K562 (cell line): ENCODE results near the gene CCDC138. TPM values are rescaled to one million over a fixed set of nuclear protein-coding genes. Genes with fewer than 3 reads are reported as not detected.

Experiments used
- ATAC-seq: fragments of 200-7000 bp; cut with Tn5 transposase; 3 replicates; pipeline ENCODE4 v1.9.1; 2020; ENCODE audit warnings: moderate library complexity
- BruUV-seq: library from RNA; stranded (reverse); fragments of 400-500 nt; replicated peaks from 2 replicates; lab custom pipeline; 2021; lab: Mats Ljungman, UMichigan
- CTCF ChIA-PET: fragments of 300-600 bp; formaldehyde crosslinking; extraction: SDS; loops from one replicate; lab custom pipeline; 2021; ENCODE audit warnings: low intra/inter-chr PET ratio; lab: Yijun Ruan, JAX
- POLR2A ChIA-PET: fragments of 300-600, 350-650 bp; sonication (Branson Sonifier 250); formaldehyde crosslinking; extraction: SDS; loops from one replicate; lab custom pipeline; 2021; ENCODE audit warnings: antibody characterized with exemption, inconsistent platforms; lab: Yijun Ruan, JAX
- DNase-seq, 4 experiments: peaks; one replicate each; pipeline versions ENCODE4 v3.0.0 to v3.0.0-alpha.2; 2011 to 2018; ENCODE audit warnings: low spot score in 3 of 4, mixed read lengths in 3 of 4; ENCODE audit errors: extremely low read depth in 1 of 4
- FAIRE-seq: peaks from 2 replicates; lab custom pipeline; 2011; peaks lifted over from hg19 to GRCh38; lab: Jason Lieb, UNC
- H2AFZ ChIP-seq: 2 replicates; pipeline ENCODE4 v1.6.0; 2011; ENCODE audit warnings: low read depth, low read length, control low read depth, inconsistent platforms
- H3K27ac ChIP-seq: fragments of 200-600 bp; 3 replicates; pipeline ENCODE4 v1.8.0; 2011; ENCODE audit warnings: low read depth, mild to moderate bottlenecking, control low read depth, inconsistent platforms, low read length, moderate library complexity, mixed read lengths; ENCODE audit errors: extremely low read depth
- H3K27me3 ChIP-seq, 2 experiments: fragments of 300-600 bp in 1 of 2; 2 replicates in 1 of 2; 3 replicates in 1 of 2; pipeline versions ENCODE4 v1.6.0 to v1.8.0; 2011; ENCODE audit warnings: inconsistent platforms in 2 of 2, low read length in 2 of 2, mild to moderate bottlenecking in 1 of 2, mixed read lengths in 1 of 2, moderate library complexity in 1 of 2; ENCODE audit not compliant: control insufficient read depth in 2 of 2, insufficient read depth in 2 of 2
- H3K36me3 ChIP-seq: fragments of 300-600 bp; 3 replicates; pipeline ENCODE4 v1.8.0; 2011; ENCODE audit warnings: mild to moderate bottlenecking, low read length, inconsistent platforms; ENCODE audit not compliant: control insufficient read depth, insufficient read depth
- H3K4me1 ChIP-seq, 2 experiments: fragments of 200-600 bp in 1 of 2; replicated peaks in 1 of 2; 2 replicates in 1 of 2; 3 replicates in 1 of 2; pipeline versions ENCODE4 v1.5.1 to v1.8.0; 2011; ENCODE audit warnings: inconsistent platforms in 2 of 2, low read length in 2 of 2, mild to moderate bottlenecking in 1 of 2, mixed read lengths in 1 of 2, moderate library complexity in 1 of 2; ENCODE audit not compliant: control insufficient read depth in 2 of 2, insufficient read depth in 2 of 2
- H3K4me2 ChIP-seq: 2 replicates; pipeline ENCODE4 v1.6.1; 2011; ENCODE audit warnings: low read length, control low read depth, inconsistent platforms, mixed read lengths; ENCODE audit not compliant: insufficient read depth
- H3K4me3 ChIP-seq: fragments of 200-600 bp; sonication (generic), shearing (Covaris generic); 2 replicates; pipeline ENCODE4 v1.5.1; 2016; ENCODE audit warnings: control low read depth, inconsistent platforms
- H3K79me2 ChIP-seq: fragments of 200-600 bp; 3 replicates; pipeline ENCODE4 v1.8.0; 2011; ENCODE audit warnings: low read length, inconsistent platforms; ENCODE audit not compliant: control insufficient read depth, insufficient read depth
- H3K9ac ChIP-seq, 2 experiments: 2 replicates each; pipeline versions ENCODE4 v1.6.0 to v1.6.1; 2011; ENCODE audit warnings: low read depth in 2 of 2, low read length in 2 of 2, control low read depth in 1 of 2, inconsistent platforms in 1 of 2, mild to moderate bottlenecking in 1 of 2, mixed read lengths in 1 of 2; ENCODE audit not compliant: insufficient read depth in 1 of 2
- H3K9me1 ChIP-seq: one replicate; pipeline ENCODE4 v1.6.0; 2011; ENCODE audit warnings: inconsistent platforms, mild to moderate bottlenecking, low read length, moderate library complexity; ENCODE audit not compliant: control insufficient read depth, insufficient read depth
- H3K9me3 ChIP-seq: replicated peaks from 2 replicates; pipeline ENCODE4 v1.5.1; 2011; ENCODE audit warnings: low read depth, low read length, inconsistent platforms; ENCODE audit not compliant: control insufficient read depth, insufficient read depth
- H4K20me1 ChIP-seq: replicated peaks from 2 replicates; pipeline ENCODE4 v1.6.1; 2011; ENCODE audit warnings: low read length, inconsistent platforms, mixed read lengths; ENCODE audit not compliant: control insufficient read depth, insufficient read depth
- ATF1 ChIP-seq, 2 experiments: fragments of 450-650 bp in 1 of 2; IDR thresholded peaks; 2 replicates each; pipeline ENCODE4 v1.6.1; 2016; ENCODE audit warnings: missing compliant biosample characterization in 1 of 2, missing genetic modification characterization in 1 of 2
- CEBPB ChIP-seq: fragments of 450-650 bp; IDR thresholded peaks from 2 replicates; pipeline ENCODE4 v1.6.1; 2016; ENCODE audit warnings: missing genetic modification characterization, missing compliant biosample characterization
- EWSR1 ChIP-seq: fragments of 450-650 bp; IDR thresholded peaks from 2 replicates; pipeline ENCODE4 v1.6.1; 2018; ENCODE audit warnings: borderline replicate concordance, mild to moderate bottlenecking, low read depth, moderate library complexity; ENCODE audit not compliant: partially characterized antibody
- FOSL1 ChIP-seq: fragments of 200-800 bp; sonication (Bioruptor generic); conservative IDR thresholded peaks from 2 replicates; pipeline ENCODE4 v1.6.1; 2016; ENCODE audit warnings: missing genetic modification characterization, missing compliant biosample characterization
- ILF3 ChIP-seq: fragments of 450-650 bp; IDR thresholded peaks from 2 replicates; pipeline ENCODE4 v1.6.1; 2018; ENCODE audit warnings: antibody characterized with exemption, mild to moderate bottlenecking, moderate library complexity, borderline replicate concordance
- KLF16 ChIP-seq: IDR thresholded peaks from 2 replicates; pipeline ENCODE4 v1.6.1; 2016; ENCODE audit warnings: antibody characterized with exemption
- MAFK ChIP-seq: IDR thresholded peaks from 2 replicates; pipeline ENCODE4 v1.6.1; 2011; ENCODE audit warnings: low read length, improper control_type of control experiment
- POLR2AphosphoS2 ChIP-seq: IDR thresholded peaks from 2 replicates; pipeline ENCODE4 v1.6.1; 2012; ENCODE audit warnings: low read length, improper control_type of control experiment
- PTTG1 ChIP-seq: fragments of 450-650 bp; IDR thresholded peaks from 2 replicates; pipeline ENCODE4 v1.6.1; 2016; ENCODE audit warnings: low read depth, mild to moderate bottlenecking, missing genetic modification characterization, missing compliant biosample characterization
- RBM17 ChIP-seq: fragments of 200-400 bp; formaldehyde crosslinking; IDR thresholded peaks from 2 replicates; pipeline ENCODE4 v1.6.1; 2017; ENCODE audit warnings: low read depth, mild to moderate bottlenecking, low read length, borderline replicate concordance
- RFX1 ChIP-seq: fragments of 450-650 bp; IDR thresholded peaks from 2 replicates; pipeline ENCODE4 v1.6.1; 2016; ENCODE audit warnings: mild to moderate bottlenecking, moderate library complexity
- SMAD3 ChIP-seq: fragments of 450-650 bp; formaldehyde crosslinking; conservative IDR thresholded peaks from 2 replicates; pipeline ENCODE4 v1.4.0; 2020; ENCODE audit warnings: mild to moderate bottlenecking
- TCF3 ChIP-seq: sonication (generic); formaldehyde crosslinking; IDR thresholded peaks from 2 replicates; pipeline ENCODE4 v1.4.0; 2020; ENCODE audit warnings: mild to moderate bottlenecking, missing genetic modification reagents
- ZNF274 ChIP-seq: IDR thresholded peaks from 2 replicates; pipeline ENCODE4 v1.6.1; 2011; ENCODE audit warnings: low read depth, mild to moderate bottlenecking, low read length, moderate library complexity, borderline replicate concordance
- ZNF584 ChIP-seq: fragments of 200-800 bp; sonication (Bioruptor generic); IDR thresholded peaks from 2 replicates; pipeline ENCODE4 v1.6.1; 2016; ENCODE audit warnings: low read depth, mild to moderate bottlenecking, missing genetic modification characterization, missing compliant biosample characterization
- ZNF717 ChIP-seq: fragments of 250-450 bp; sonication (Bioruptor Pico); IDR thresholded peaks from 2 replicates; pipeline ENCODE4 v1.5.0; 2021
- WGBS: fragments of 100-300 bp; shearing (Covaris generic); methylation state at CpG from one replicate; pipeline ENCODE4 v1.1.6; 2016; ENCODE audit warnings: low coverage, mixed read lengths; ENCODE audit not compliant: insufficient coverage; ENCODE audit errors: missing lambda C conversion rate; 5-methylcytosine and 5-hydroxymethylcytosine counted together
- in situ Hi-C: fragments of 300-500 bp; cut with MboI; formaldehyde crosslinking; loops from 4 replicates; pipeline ENCODE4 v1.15.0; 2018; ENCODE audit warnings: inconsistent platforms, mixed read lengths
- intact Hi-C: fragments of 100-400 bp; cut with micrococcal nuclease; formaldehyde crosslinking; loops from 2 replicates; pipeline ENCODE4 v1.14.2; 2022
- polyA plus RNA-seq, 8 experiments: library from polyadenylated mRNA; depleted of rRNA in 4 of 8; stranded (reverse) in 5 of 8; unstranded in 3 of 8; fragments of >200 nt; fragmentation: Nextera tagmentation in 2 of 8; fragmentation: Illumina TruSeq in 1 of 8; extraction: Ambion mirVana in 2 of 8; extraction: Trizol in 1 of 8; gene quantifications; 2 replicates each; pipeline versions ENCODE4 v1.2.1 to v1.2.3, GENCODE V29; 2011 to 2014; ENCODE audit warnings: inconsistent platforms in 1 of 8, missing spikeins in 1 of 8
- total RNA-seq, 7 experiments: library from RNA; depleted of rRNA in 6 of 7; stranded (reverse); fragments of >200 nt in 6 of 7; fragmentation: Illumina TruSeq in 2 of 7; extraction: Trizol in 2 of 7; gene quantifications; 2 replicates each; pipeline versions ENCODE4 v1.2.1 to v1.2.3, GENCODE V29; 2011 to 2021; ENCODE audit warnings: low replicate concordance in 1 of 7
- TF ChIP-seq, protein P1 (sequence below): sonication (generic); formaldehyde crosslinking; IDR thresholded peaks from 2 replicates; pipeline ENCODE4 v1.8.0; 2022; ENCODE audit warnings: mild to moderate bottlenecking, missing genetic modification reagents, borderline replicate concordance

Gene CCDC138
- total and polyA plus RNA-seq, 9 of the 15 experiments (the other 6 are each of a cell fraction or from before 2014, with no cell fraction given): 17.5 to 44.6 (median 26.7) TPM

DNA sequence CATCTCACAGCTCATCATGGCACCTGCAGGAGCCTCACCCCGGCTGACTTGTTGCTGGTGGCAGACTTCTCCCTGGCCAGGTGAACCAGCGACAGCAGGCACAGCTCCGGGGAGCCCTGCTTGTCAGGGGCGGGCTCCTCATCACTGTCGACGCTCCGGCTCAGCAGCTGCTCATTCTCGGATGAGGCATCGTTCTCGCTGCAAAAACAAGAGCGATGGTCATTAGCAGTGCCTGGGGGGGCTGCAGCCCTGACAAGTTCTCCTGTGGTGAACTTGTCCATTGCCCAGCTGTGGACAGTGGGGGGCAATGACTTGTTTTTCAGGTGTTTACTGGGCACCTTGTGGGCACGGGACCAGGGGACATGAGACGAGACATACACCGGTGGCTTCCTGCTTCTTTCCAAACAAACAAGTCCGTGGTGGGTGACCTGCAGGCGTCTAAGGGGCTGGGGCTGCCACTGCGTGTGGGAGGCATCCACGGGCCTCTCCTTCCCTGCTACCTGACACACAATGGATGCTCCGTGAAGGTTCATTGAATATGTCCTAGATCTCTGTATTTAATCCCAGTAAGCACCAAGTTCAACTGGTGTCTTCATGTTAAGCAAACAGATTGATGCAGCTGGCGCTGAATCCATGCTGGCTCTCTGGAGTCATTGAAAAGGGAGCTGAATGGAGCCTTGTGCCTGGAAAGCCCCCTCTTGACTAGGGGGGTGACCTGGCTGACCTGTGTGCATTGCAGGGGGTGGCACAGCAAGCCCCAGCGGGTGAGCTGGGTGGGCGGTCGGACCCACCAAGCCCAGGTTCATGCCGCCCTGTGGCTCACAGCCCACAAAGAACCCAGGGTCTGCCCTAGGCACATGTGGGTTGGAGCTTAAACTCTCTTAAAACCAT, 121.5 kb downstream of the CCDC138 start:
- intact Hi-C loops: no loop called here
- in situ Hi-C loops: no loop called here
- H3K9me1 ChIP-seq: no peaks in the 10 kb centered on the region
- POLR2A ChIA-PET: interaction anchor here (0.5 to 0.6 kb wide), 2 partner anchors 262 kb away, joined by 4 to 6 read pairs; no protein-coding TSS in a partner anchor
- no peaks in the 10 kb centered on the region for H3K79me2 ChIP-seq
- 0 out of 2 replicates have a peak, but pooled peaks cover 8% of the 10 kb centered on the region for H4K20me1 ChIP-seq
- H3K4me2 ChIP-seq: no peak overlapping the region
- WGBS: under 1% methylated on average over 23 of the region's 24 CpGs
- peaks cover 34 to 74% of the 10 kb centered on the region in 2 experiments for H3K27me3 ChIP-seq
- H3K4me3 ChIP-seq: no peak overlapping the region
- H3K9ac ChIP-seq: no peak overlapping the region
- no peaks in the 10 kb centered on the region for H3K36me3 ChIP-seq
- CTCF ChIA-PET: no interaction called here
- H3K9me3 ChIP-seq: no peaks in the 10 kb centered on the region
- no peak overlapping the region for H3K27ac ChIP-seq
- FAIRE-seq (no peak), ATAC-seq (no peak), DNase-seq (no peak)
- H3K4me1 ChIP-seq: no peaks in the 10 kb centered on the region
- TF ChIP-seq POLR2AphosphoS2 (no peak), ZNF274 (no peak), ZNF584 (no peak), TCF3 (CRISPR knock-in tag) (no peak), RBM17 (no peak), ZNF717 (CRISPR knock-in tag) (no peak), ATF1 (CRISPR knock-in tag; IDR thresholded peaks at IDR 0.05) (no peak), ATF1 (tag; IDR thresholded peaks at IDR 0.05) (no peak), SMAD3 (CRISPR knock-in tag) (no peak), MAFK (no peak), CEBPB (tag) (no peak), RFX1 (no peak), ILF3 (no peak), KLF16 (no peak), EWSR1 (no peak), FOSL1 (tag) (no peak), PTTG1 (tag) (no peak)
- TF ChIP-seq, protein P1, sequence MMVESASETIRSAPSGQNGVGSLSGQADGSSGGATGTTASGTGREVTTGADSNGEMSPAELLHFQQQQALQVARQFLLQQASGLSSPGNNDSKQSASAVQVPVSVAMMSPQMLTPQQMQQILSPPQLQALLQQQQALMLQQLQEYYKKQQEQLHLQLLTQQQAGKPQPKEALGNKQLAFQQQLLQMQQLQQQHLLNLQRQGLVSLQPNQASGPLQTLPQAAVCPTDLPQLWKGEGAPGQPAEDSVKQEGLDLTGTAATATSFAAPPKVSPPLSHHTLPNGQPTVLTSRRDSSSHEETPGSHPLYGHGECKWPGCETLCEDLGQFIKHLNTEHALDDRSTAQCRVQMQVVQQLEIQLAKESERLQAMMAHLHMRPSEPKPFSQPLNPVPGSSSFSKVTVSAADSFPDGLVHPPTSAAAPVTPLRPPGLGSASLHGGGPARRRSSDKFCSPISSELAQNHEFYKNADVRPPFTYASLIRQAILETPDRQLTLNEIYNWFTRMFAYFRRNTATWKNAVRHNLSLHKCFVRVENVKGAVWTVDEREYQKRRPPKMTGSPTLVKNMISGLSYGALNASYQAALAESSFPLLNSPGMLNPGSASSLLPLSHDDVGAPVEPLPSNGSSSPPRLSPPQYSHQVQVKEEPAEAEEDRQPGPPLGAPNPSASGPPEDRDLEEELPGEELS (CRISPR knock-in tag): no peak
- H2AFZ ChIP-seq: no peak overlapping the region
- BruUV-seq: no TSS peak
